Measurements from ENCODE around the gene KCNJ8.

Gene KCNJ8

GRCh38 chr12:21718403-21718802, 56.1 kb downstream of the KCNJ8 start:
- POLR2A ChIA-PET = no interaction called here
- no peak for TF ChIP-seq ELF4 (IDR thresholded peaks at IDR 0.05)
- no peak for TF ChIP-seq SUZ12 (IDR thresholded peaks at IDR 0.05)
- TF ChIP-seq FOXM1 (IDR thresholded peaks at IDR 0.05; ENCODE audit: borderline replicate concordance) = no peak
- no peak for TF ChIP-seq BHLHE40 (IDR thresholded peaks at IDR 0.05; ENCODE audit: borderline replicate concordance)
- TF ChIP-seq, protein P1, sequence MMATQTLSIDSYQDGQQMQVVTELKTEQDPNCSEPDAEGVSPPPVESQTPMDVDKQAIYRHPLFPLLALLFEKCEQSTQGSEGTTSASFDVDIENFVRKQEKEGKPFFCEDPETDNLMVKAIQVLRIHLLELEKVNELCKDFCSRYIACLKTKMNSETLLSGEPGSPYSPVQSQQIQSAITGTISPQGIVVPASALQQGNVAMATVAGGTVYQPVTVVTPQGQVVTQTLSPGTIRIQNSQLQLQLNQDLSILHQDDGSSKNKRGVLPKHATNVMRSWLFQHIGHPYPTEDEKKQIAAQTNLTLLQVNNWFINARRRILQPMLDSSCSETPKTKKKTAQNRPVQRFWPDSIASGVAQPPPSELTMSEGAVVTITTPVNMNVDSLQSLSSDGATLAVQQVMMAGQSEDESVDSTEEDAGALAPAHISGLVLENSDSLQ (IDR thresholded peaks at IDR 0.05) = no peak
- TF ChIP-seq HDGF (IDR thresholded peaks at IDR 0.05; ENCODE audit: borderline replicate concordance) = no peak
- TF ChIP-seq TARDBP (IDR thresholded peaks at IDR 0.05) = no peak
- TF ChIP-seq L3MBTL2 (conservative IDR thresholded peaks at IDR 0.05) = no peak
- TF ChIP-seq ZNF384 (IDR thresholded peaks at IDR 0.05) = no peak
- no peak for TF ChIP-seq LEF1 (IDR thresholded peaks at IDR 0.05; ENCODE audit: borderline replicate concordance)
- no peak for TF ChIP-seq ARNT (IDR thresholded peaks at IDR 0.05)
- TF ChIP-seq CTBP1 (IDR thresholded peaks at IDR 0.05; ENCODE audit: borderline replicate concordance) = no peak
- no peak for TF ChIP-seq FOXA1 (IDR thresholded peaks at IDR 0.05)
- TF ChIP-seq SP1 (IDR thresholded peaks at IDR 0.05) = no peak
- no peak for TF ChIP-seq FOXK2 (IDR thresholded peaks at IDR 0.05)
- DNase-seq (ENCODE audit: extremely low spot score) = no peak
- CTCF ChIA-PET = no interaction called here

DNA sequence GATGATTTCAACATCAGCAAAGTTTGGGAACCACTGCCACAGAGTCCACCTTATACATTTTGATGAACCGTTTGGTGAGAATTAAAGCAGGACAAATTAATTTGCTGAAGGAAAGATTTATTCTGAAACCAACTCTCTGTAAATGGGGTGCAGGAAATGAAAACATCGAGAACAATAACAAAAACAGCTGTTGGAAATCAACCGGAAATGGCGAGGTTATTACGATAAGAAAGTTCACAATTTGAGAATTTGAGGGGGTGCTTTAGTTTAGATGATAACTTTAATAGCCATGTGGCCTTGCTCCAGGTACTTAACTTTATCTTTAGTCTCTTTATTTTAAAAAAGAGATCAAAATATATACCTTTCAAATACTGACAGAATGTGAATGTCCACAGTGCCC, 56.7 kb downstream of the KCNJ8 start:
- ChIA-PET POLR2A (no interaction called here), CTCF (no interaction called here)
- DNase-seq (ENCODE audit: extremely low spot score) = no peak
- TF ChIP-seq TARDBP (IDR thresholded peaks at IDR 0.05) = no peak
- TF ChIP-seq ZNF384 (IDR thresholded peaks at IDR 0.05) = no peak
- no peak for TF ChIP-seq FOXK2 (IDR thresholded peaks at IDR 0.05)
- TF ChIP-seq ELF4 (IDR thresholded peaks at IDR 0.05) = no peak
- no peak for TF ChIP-seq LEF1 (IDR thresholded peaks at IDR 0.05; ENCODE audit: borderline replicate concordance)
- TF ChIP-seq SUZ12 (IDR thresholded peaks at IDR 0.05) = no peak
- TF ChIP-seq BHLHE40 (IDR thresholded peaks at IDR 0.05; ENCODE audit: borderline replicate concordance) = no peak
- no peak for TF ChIP-seq NFRKB (IDR thresholded peaks at IDR 0.05)
- TF ChIP-seq SP1 (IDR thresholded peaks at IDR 0.05) = no peak
- TF ChIP-seq FOXM1 (IDR thresholded peaks at IDR 0.05; ENCODE audit: borderline replicate concordance) = no peak
- no peak for TF ChIP-seq FOXA1 (IDR thresholded peaks at IDR 0.05)
- TF ChIP-seq HDGF (IDR thresholded peaks at IDR 0.05; ENCODE audit: borderline replicate concordance) = no peak

- DNase-seq (ENCODE audit: extremely low spot score) = no peak
- TF ChIP-seq FOXK2 (IDR thresholded peaks at IDR 0.05) = no peak
- TF ChIP-seq, protein P1 (IDR thresholded peaks at IDR 0.05) = no peak
- no peak for TF ChIP-seq SUZ12 (IDR thresholded peaks at IDR 0.05)
- TF ChIP-seq FOXA1 (IDR thresholded peaks at IDR 0.05) = no peak
- no peak for TF ChIP-seq NFRKB (IDR thresholded peaks at IDR 0.05)
- ChIA-PET CTCF (no interaction called here), POLR2A (no interaction called here)
Observed at GRCh38 chr12:21715386-21715785, 59.1 kb downstream of the KCNJ8 start.
